Lung (tissue), 12 donors: ENCODE measurements around the gene GRXCR1. TPM values are rescaled to one million over a fixed set of nuclear protein-coding genes. Genes with fewer than 3 reads are reported as not detected.

ENCODE experiments used
- ATAC-seq: fragments of 200-7000 bp; cut with Tn5 transposase; one replicate; pipeline ENCODE4 v1.9.1; 2020; ENCODE audit warnings: moderate number of reproducible peaks; ENCODE audit not compliant: insufficient read depth, low FRiP score
- DNase-seq, 3 donors: peaks; one replicate each; pipeline ENCODE4 v3.0.0-alpha.2; 2013 to 2017
- H3K27ac ChIP-seq, 2 donors: one replicate each; pipeline ENCODE4 v1.5.1; 2013; ENCODE audit warnings: mild to moderate bottlenecking in 2 of 2, moderate library complexity in 2 of 2, control low read depth in 1 of 2, inconsistent platforms in 1 of 2, low read depth in 1 of 2, low read length in 1 of 2
- H3K27me3 ChIP-seq, 3 donors: one replicate each; pipeline ENCODE4 v1.5.1; 2013; ENCODE audit warnings: low read length in 2 of 3; ENCODE audit not compliant: control insufficient read depth in 3 of 3, insufficient read depth in 3 of 3
- H3K36me3 ChIP-seq, 4 donors: one replicate each; pipeline ENCODE4 v1.5.1; 2013; ENCODE audit warnings: low read length in 4 of 4, mild to moderate bottlenecking in 1 of 4, moderate library complexity in 1 of 4; ENCODE audit not compliant: control insufficient read depth in 4 of 4, insufficient read depth in 4 of 4
- H3K4me1 ChIP-seq, 5 donors: one replicate each; pipeline ENCODE4 v1.5.1; 2013; ENCODE audit warnings: low read length in 5 of 5, mild to moderate bottlenecking in 2 of 5, moderate library complexity in 1 of 5; ENCODE audit not compliant: control insufficient read depth in 5 of 5, insufficient read depth in 5 of 5
- H3K4me3 ChIP-seq: one replicate; pipeline ENCODE4 v1.5.1; 2013; ENCODE audit warnings: mild to moderate bottlenecking, control low read depth, moderate library complexity
- H3K9ac ChIP-seq, 2 donors: one replicate each; pipeline ENCODE4 v1.5.1; 2013; ENCODE audit warnings: low read length in 2 of 2, control low read depth in 1 of 2; ENCODE audit not compliant: insufficient read depth in 1 of 2
- H3K9me3 ChIP-seq, 4 donors: one replicate each; pipeline ENCODE4 v1.5.1; 2013; ENCODE audit warnings: low read length in 3 of 4, mild to moderate bottlenecking in 1 of 4, moderate library complexity in 1 of 4; ENCODE audit not compliant: control insufficient read depth in 4 of 4, insufficient read depth in 3 of 4
- WGBS, 2 donors: extraction: QIAGEN DNeasy Blood & Tissue Kit; methylation state at CpG; one replicate each; pipeline ENCODE4 v1.1.7; 2013; 5-methylcytosine and 5-hydroxymethylcytosine counted together
- polyA plus RNA-seq, 2 donors: library from polyadenylated mRNA; stranded (reverse); fragments of 200-250 nt; gene quantifications; one replicate each; pipeline ENCODE4 v1.2.1, GENCODE V29; 2013
- total RNA-seq, 2 donors: library from RNA; depleted of rRNA in 1 of 2; stranded (reverse); fragments of >200 nt in 1 of 2; gene quantifications; one replicate each; pipeline ENCODE4 v1.2.1, GENCODE V29; 2014 to 2021
- TF ChIP-seq, protein P1 (sequence below): IDR thresholded peaks from 2 replicates; pipeline ENCODE4 v1.5.1; 2012; ENCODE audit warnings: mild to moderate bottlenecking; ENCODE audit errors: control extremely low read depth, extremely low read depth
- donor health status: control.
- donor health status: control.
- donor health status: Bipolar disorder and iron deficiency.
- donor health status: healthy.
- donor health status: DM: yes; HTN: yes; CAD: no.

GRXCR1 gene
- total and polyA plus RNA-seq, 4 donors: not detected

DNA sequence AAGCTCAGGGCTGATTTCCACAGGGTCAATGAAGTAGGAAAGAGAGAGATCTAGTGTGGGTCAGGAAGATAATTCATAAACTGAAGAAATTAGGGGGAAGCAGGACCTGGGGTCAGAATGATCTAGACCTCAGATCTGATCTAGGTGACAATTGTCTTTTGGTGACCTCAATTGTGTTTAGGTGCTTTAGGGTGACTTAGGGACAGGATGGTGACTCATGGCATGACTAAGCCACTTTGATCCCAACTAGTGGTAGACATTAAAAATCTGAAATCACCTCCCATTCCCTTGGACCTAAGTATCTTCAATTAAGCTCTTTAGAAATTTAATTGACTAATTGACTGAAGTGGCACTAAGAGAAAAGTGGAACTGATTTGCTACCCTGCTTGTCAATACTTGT is 36.7 kb upstream of the GRXCR1 start:
- ATAC-seq (no peak), DNase-seq (no peak)
- H3K4me1 ChIP-seq: no peaks in the 10 kb centered on the region
- TF ChIP-seq, protein P1, sequence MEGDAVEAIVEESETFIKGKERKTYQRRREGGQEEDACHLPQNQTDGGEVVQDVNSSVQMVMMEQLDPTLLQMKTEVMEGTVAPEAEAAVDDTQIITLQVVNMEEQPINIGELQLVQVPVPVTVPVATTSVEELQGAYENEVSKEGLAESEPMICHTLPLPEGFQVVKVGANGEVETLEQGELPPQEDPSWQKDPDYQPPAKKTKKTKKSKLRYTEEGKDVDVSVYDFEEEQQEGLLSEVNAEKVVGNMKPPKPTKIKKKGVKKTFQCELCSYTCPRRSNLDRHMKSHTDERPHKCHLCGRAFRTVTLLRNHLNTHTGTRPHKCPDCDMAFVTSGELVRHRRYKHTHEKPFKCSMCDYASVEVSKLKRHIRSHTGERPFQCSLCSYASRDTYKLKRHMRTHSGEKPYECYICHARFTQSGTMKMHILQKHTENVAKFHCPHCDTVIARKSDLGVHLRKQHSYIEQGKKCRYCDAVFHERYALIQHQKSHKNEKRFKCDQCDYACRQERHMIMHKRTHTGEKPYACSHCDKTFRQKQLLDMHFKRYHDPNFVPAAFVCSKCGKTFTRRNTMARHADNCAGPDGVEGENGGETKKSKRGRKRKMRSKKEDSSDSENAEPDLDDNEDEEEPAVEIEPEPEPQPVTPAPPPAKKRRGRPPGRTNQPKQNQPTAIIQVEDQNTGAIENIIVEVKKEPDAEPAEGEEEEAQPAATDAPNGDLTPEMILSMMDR: no peak
- H3K9me3 ChIP-seq: no peaks in the 10 kb centered on the region
- H3K36me3 ChIP-seq: no peaks in the 10 kb centered on the region
- no peaks in the 10 kb centered on the region for H3K27me3 ChIP-seq
- no peak overlapping the region for H3K9ac ChIP-seq
- H3K27ac ChIP-seq: no peak overlapping the region
- no peak overlapping the region for H3K4me3 ChIP-seq

- no peaks in the 10 kb centered on the region for H3K27me3 ChIP-seq
- H3K4me1 ChIP-seq: no peaks in the 10 kb centered on the region
- H3K36me3 ChIP-seq: no peaks in the 10 kb centered on the region
- H3K27ac ChIP-seq: no peak overlapping the region
- TF ChIP-seq, protein P1: peak; percentile 41
- peak; percentile 18 to 57 (median 49) for DNase-seq
- no peak overlapping the region for H3K9ac ChIP-seq
- no peaks in the 10 kb centered on the region for H3K9me3 ChIP-seq
- ATAC-seq: no peak
- WGBS, 2 donors: 23 to 29% methylated on average over 3 of the region's 3 CpGs
- no peak overlapping the region for H3K4me3 ChIP-seq
Observed at GRCh38 chr4:42865572-42866189, 26.8 kb upstream of the GRXCR1 start.

DNA sequence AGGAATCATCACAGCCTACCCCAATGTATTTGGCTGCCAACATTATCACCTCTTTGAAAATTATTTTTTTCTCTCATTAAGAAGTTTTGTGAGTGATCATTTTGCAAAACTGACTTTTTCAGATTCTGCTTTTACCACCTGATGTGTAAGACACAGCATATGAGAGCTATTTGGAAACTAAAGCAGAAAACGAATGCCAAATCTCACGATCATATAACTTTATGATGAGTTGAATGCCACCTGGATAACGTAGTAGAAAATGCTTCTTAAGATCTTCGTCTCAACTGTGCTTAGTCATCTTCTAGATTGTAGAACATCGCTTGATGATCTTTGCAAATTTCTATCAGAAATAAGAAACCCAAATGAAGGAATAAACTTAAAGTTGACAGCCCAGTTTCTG is 21.3 kb upstream of the GRXCR1 start:
- TF ChIP-seq, protein P1: no peak
- Histone ChIP-seq H3K4me1 (no peaks in the 10 kb centered on the region), H3K9ac (no peak overlapping the region), H3K27ac (no peak overlapping the region), H3K36me3 (no peaks in the 10 kb centered on the region), H3K9me3 (no peaks in the 10 kb centered on the region), H3K27me3 (no peaks in the 10 kb centered on the region), H3K4me3 (no peak overlapping the region)
- DNase-seq: no peak
- WGBS, 2 donors: 82 to 83% methylated on average over 5 of the region's 5 CpGs
- no peak for ATAC-seq
